ENCODE data around the gene LIN7B. TPM values are rescaled to one million over a fixed set of nuclear protein-coding genes. Genes with fewer than 3 reads are reported as not detected.

Gene LIN7B
- total and polyA plus RNA-seq, 9 of the 15 experiments (the other 6 are each of a cell fraction or from before 2014, with no cell fraction given) = 0.89 to 15.7 (median 4.0) TPM

GRCh38 chr19:49150106-49150943 is 36.2 kb downstream of the LIN7B start (continued):
- TF ChIP-seq, protein P1, sequence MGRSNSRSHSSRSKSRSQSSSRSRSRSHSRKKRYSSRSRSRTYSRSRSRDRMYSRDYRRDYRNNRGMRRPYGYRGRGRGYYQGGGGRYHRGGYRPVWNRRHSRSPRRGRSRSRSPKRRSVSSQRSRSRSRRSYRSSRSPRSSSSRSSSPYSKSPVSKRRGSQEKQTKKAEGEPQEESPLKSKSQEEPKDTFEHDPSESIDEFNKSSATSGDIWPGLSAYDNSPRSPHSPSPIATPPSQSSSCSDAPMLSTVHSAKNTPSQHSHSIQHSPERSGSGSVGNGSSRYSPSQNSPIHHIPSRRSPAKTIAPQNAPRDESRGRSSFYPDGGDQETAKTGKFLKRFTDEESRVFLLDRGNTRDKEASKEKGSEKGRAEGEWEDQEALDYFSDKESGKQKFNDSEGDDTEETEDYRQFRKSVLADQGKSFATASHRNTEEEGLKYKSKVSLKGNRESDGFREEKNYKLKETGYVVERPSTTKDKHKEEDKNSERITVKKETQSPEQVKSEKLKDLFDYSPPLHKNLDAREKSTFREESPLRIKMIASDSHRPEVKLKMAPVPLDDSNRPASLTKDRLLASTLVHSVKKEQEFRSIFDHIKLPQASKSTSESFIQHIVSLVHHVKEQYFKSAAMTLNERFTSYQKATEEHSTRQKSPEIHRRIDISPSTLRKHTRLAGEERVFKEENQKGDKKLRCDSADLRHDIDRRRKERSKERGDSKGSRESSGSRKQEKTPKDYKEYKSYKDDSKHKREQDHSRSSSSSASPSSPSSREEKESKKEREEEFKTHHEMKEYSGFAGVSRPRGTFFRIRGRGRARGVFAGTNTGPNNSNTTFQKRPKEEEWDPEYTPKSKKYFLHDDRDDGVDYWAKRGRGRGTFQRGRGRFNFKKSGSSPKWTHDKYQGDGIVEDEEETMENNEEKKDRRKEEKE (IDR thresholded peaks at IDR 0.05; ENCODE audit: borderline replicate concordance in 1 of 2, control insufficient read depth in 1 of 2, low read depth in 2 of 2, low read length in 1 of 2) = peak in 1 of 2 experiments; percentile 93; a peak in 2 of 4 replicates
- TF ChIP-seq CUX1 (CRISPR knock-in tag; IDR thresholded peaks at IDR 0.05) (no peak), TBP (optimal IDR thresholded peaks at IDR 0.05; ENCODE audit: low read depth, low read length) (peak; percentile 64), HDAC1 (IDR thresholded peaks at IDR 0.05) (peak in 1 of 2 experiments; percentile 64; a peak in 2 of 4 replicates), MAFK (IDR thresholded peaks at IDR 0.05; ENCODE audit: low read length) (no peak), PCBP1 (IDR thresholded peaks at IDR 0.05; ENCODE audit: low read depth, low read length, poor library complexity, severe bottlenecking) (peak; percentile 66), ARID4B (CRISPR knock-in tag; IDR thresholded peaks at IDR 0.05) (peak; percentile 21), COPS2 (conservative IDR thresholded peaks at IDR 0.05) (no peak), THAP12 (CRISPR knock-in tag; IDR thresholded peaks at IDR 0.05) (no peak; the same call in 1 of the 2 replicates), FOXJ2 (tag; IDR thresholded peaks at IDR 0.05) (no peak)
